ENCODE data around the gene MAB21L3.
"Not testable (repeated sequence)": the region's sequence is repeated elsewhere in the genome, so short reads cannot be mapped to it uniquely, and the experiment has no call there.

Gene MAB21L3

DNA sequence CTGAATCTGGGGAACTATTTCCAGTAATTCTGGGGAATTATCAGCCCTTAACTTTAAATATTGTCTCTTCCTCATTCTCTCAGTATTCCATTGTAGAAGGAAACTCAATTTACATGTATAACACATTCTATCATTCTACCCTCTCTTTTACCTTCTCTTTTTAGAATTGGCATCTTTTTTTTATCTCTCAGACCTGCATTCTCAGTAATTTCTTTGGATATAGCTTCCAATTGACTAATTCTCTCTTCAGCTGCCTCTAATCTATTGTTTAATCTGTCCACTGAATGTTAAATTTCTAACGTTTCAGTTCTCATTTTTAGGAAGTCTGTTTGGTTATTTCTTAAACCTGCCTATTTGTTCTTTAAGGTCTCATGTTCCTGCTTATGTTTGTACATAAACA, 33.0 kb downstream of the MAB21L3 start:
- DNase-seq: no peak

DNA sequence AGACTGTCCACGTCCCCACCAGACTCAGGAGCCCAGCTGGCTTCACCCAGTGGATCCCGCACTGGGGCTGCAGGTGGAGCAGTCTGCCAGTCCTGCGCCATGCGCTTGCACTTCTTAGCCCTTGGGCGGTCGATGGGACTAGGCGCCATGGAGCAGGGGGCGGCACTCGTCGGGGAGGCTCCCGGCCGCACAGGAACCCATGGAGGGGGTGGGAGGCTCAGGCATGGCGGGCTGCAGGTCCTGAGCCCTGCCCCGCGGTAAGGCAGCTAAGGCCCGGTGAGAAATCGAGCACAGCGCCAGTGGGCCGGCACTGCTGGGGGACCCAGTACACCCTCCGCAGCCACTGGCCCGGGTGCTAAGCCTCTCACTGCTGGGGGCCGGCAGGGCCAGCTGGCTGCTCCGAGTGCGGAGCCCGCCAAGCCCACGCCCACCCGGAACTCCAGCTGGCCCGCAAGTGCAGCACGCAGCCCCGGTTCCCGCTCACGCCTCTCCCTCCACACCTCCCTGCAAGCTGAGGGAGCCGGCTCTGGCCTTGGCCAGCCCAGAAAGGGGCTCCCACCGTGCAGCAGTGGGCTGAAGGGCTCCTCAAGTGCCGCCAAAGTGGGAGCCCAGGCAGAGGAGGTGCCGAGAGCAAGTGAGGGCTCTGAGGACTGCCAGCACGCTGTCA, 35.4 kb downstream of the MAB21L3 start:
- DNase-seq: not testable (repeated sequence)

DNA sequence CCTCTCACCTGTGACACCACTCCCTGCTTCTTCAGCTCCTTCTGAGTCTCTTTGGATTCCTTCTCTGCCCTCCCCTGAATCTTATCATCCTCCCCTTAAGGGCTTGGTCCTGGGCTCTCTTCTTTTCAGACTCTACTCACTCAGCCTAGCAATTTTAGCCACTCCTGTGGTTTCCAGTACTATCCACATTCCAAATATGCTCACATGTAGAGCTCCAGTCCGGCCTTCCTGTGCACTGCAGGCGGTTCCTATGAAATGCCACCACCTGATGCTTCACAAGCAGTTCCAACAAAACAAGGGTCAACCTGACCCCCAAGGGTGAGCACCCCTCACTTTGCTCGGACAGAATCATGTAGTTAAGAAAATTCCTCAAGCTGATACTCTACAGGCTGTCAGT, 35.9 kb downstream of the MAB21L3 start:
- no peak for DNase-seq

DNA sequence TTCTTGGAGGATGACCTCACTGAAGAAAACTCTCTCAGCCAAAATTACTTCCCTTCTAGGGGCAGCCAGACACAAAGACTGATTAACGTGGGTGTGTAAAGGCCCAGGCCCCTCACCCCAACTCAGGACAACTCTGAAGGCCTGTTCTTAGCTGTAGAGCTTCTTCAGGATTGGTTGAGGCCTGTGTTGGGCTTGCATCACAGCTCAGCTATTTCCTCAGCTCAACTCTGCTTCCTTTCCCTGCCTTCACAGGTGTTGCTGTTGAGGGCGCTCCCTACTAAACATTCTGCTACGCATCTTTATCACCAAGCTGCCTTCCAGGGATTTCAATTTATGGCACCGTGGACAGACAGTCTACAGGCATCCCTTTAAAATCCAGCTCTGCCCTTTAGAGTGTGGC, 36.8 kb downstream of the MAB21L3 start:
- DNase-seq: no peak

DNA sequence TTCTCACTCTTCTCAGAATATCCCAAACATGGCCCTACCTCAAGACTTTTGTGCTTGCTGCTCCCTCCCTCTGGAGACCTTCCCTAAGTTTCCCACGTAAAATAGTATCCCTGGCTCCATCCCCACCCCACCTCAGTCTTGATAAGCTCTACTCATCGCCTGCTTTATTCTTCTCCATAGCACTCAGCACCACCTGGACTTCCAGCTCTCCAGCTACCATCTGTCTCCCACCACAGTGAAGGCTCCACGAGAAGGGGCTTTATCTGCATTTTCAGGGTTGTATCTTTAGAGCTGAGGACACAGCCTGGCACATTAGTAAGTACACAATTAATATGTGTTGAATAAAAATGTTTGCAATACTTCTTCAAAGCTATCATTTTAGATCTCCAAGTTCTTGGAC, 37.8 kb downstream of the MAB21L3 start:
- DNase-seq: no peak

DNA sequence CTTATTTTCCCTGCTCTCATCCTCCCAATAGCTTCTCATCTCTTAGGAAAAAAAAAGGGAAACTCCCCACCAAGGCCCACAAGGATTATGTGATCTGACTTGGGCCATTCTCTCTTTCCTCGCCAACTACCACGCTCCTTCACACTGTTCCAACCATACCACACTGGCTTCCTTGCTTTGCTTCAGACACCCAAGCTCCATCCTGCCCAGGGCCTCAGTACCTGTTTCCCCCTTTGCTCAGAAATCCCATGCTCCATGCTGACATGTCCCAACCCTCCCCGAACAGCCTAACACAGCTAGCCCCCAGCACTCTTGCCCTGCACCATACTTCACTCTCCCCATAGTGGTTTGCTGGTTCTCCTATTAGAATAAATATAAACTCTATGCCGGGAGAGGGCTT, 39.2 kb downstream of the MAB21L3 start:
- DNase-seq: no peak

DNA sequence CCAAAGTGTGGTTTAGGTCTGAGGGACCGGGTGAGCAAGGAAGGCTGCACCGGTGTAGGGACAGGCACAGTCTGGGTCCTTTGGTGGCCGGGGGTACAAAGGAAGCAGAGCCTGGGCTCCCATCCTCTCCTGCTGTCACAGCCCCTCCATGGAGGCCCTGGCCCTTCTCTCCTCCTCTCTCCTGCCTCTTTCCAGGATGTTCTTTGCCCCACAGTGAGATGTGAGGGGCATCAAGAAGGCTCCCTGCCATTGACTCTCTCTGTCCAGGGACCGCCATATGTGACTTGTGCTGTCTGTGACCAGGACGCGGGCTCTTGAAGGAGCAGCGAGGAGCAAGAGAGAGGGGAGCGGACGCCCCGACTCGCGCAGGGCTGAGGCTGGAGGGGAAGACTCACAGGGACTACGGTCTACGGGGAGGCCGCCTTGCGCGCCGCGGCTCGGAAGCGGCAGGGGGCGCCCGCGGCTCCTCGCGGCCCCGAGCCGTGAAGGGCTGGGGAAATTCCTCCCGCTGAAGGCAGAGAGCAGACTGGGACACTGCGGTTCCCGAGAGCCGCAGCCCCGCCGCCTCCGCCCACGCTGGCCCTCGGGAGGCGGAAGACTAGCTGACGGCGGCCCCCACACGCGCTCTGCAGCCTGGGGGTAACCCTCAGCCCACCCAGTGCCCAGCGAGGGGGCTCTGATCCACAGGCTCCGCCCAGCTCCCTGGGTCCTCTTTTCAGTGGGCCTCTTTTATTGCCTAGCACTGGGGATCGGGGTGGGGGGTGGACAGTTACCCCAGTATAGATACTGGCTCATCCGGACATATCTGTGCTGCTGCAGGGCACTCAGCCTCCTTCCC, 40.8 kb downstream of the MAB21L3 start:
- peak; percentile 58 for DNase-seq

DNA sequence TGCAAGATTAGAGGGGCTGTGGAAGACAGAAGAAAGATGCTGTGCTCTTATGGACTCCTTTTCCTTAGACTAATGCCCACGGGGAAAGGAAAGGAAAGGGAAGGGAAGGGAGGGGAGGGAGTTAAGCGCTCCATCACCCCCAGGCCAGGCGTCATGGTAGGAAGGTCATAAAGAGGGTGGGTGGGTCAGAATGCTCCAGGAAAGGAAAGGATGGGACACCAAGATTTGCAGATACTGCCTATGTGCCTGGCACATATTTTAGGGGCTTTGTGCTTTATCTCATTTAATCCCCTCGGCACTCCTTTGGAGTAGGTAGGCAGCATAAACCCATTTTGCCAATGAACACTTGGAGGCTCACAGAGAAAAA, 41.4 kb downstream of the MAB21L3 start:
- no peak for DNase-seq

DNA sequence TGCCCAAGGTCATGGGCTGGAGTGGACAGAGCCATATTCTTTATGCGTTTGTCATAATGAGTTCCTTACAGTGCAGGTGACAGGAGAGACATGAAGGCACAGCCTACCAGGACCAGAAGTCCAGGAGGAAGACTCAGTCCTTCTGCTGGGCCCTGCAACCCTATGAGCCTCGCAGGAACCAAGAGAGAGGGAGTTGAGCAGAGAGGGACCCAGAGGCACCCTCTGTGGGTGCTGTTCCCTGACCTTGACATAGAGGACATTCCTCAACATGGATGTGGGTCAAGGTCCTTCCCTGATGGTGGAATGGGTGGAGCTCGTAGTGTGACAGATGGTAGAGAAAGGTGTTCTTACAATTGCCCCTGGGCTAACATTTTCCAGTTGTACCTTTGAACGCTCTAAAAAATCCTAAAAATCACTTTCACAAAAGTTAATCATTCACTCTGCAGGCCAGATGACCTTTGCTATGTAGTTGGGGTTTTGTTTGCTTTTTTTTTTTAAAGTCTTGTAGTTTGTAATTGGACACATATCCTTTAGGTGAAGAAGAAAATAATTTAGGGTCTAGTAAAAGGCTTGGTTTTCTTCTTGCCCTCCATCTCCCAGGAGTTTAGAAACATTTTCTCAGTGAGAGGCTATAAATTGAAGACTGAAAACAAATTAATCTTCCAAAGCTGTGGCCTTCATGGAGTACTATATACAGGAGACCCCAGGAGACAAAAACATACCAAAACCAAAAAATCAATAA, 41.9 kb downstream of the MAB21L3 start:
- no peak for DNase-seq

DNA sequence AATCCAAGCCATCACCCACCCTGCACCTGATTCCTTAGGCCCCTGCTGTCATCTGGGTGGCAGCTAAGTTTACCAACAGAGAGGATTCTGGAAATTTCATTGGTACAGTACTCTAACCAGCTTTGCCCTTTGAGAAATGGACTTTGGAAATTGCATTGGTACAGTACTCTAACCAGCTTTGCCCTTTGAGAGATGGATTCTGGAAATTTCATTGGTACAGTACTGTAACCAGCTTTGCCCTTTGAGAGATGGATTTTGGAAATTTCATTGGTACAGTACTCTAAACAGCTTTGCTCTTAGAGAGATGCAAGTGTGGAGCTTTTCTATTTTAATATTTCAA, 42.5 kb downstream of the MAB21L3 start:
- no peak for DNase-seq

DNA sequence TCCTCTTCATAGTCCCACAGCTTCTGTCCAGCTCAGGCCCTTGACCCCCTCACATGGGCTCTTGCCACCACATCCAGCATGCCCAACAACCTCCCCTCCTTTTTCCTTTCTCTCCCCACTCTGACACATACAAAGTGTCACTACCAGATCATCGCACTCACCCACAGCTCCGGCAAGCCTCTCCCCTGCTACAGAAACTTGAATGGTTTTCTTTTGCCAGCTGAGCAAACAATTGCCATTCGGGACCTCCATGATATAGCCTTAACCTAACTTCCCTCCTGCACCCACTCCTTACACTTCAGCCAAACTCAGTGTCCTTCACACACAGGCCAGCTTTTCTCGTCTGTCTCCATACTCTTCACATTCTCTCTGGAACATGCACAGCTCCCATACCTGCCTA, 43.3 kb downstream of the MAB21L3 start:
- no peak for DNase-seq

DNA sequence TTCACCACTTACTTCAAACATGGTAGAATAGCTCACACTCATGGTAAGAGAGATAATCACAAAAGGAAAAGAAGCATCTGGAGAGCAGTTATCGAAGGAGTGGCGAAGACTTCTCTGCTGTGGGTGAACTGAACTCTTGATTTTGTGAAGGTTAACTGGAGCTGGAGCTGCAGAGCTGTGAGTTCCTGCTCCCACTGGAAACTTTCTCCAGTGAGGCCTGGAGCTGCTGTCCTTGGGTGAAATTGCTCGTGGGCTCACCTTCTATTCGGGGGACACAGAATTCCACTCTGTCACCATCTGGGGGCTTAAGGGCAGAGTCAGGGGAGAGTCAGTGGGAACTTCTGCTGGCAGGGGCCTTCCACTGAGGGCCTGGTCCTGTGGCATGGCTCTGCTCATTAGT, 45.9 kb downstream of the MAB21L3 start:
- no peak for DNase-seq

DNA sequence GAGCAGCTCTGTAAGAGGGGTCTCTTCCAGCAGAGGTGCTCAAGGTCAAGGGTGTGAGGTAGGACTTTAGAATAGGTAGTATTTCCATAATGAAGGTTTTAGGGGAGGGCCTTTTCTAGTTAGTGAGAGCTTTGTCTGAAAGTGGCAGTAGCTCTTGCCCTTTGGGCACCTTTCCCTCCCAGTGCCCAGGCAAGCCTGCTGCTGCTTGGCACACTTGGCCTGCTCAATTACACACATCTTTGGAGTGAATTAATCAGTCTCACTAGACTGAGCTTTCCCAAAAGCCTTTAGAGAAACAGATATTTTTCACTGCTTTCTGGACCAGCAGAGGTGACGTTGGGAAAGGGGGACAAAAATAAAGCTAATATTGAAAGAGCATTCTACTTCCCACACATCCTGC, 48.0 kb downstream of the MAB21L3 start:
- DNase-seq: no peak

DNA sequence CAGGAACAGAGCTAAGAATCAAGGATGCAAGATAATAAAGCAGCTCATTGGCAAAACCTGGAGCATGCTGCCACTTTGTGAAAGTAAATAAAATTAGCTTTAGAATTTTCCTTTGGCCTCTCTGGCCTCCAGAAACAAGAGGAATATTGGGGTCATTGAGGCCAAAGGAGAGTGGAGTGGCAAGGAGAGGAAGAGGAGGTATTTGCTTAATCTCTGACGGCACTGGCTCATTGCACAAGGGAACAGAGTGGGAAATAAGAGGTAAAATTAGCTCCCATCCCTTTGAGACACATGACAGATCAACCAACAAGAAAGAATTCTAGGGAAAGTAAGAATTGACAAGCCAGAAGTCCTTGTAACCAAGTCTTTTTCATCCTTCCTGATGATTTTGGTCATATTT, 48.4 kb downstream of the MAB21L3 start:
- DNase-seq: no peak

DNA sequence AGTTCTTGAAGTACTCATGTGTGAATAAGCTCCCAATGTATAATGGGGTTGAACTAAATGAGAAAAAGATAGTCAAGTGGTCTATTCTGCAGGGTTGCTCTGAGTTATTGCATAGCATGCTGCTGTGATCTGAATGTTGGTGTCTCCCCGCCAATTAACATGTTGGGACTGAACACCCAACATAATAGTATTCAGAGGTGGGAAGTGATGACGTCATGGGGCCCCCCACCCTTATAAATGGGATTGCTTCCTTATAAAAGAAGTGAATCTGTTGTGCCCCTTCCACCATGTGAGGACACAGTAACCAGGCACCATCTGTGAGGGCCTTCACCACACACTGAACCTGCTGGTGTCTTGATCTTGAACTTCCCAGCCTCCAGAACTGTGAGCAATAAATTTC, 50.2 kb downstream of the MAB21L3 start:
- no peak for DNase-seq

DNA sequence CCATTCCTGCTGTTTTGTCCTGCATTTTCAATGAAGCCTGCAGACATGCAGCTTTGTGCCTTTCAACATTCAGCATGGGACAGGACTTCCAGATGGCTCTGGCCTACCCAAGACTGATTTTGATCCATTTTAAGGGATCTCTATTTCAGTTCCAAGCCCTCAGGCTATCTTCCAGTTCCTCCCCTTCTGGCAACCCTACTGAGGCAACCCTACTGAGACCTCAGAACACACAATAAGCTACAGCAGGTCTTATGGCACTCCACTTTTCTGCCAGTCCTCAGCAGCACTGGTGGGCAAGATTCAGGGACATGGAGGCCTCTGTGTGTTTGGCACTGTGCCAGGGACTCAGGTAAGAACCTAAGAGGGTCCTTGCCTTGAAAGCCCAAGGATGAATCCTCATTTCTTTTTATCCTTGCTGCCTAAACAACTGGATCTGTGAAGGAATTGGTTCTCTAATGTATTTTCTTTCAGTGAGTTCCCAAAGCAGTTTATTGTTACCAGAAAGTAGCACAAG, 50.7 kb downstream of the MAB21L3 start:
- no peak for DNase-seq

DNA sequence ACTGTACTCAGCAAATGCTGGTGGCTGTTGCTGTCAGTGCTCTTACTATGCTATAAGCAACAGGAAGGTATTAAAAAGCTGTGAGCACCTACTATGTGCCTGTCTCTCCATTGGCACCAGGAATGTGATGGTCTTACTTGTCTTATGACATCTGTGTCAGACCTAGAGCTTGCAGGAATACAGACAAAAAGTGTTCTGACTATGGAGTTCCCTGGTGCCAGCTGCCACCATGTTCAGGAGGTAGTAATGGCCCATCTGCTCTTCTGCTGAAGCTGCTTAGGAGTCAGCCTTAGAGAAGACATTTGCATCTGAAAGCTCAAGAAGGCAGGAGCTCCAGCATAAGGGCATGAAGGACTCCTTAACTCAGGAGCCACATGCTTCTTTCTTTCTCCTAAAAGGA, 52.3 kb downstream of the MAB21L3 start:
- no peak for DNase-seq

DNA sequence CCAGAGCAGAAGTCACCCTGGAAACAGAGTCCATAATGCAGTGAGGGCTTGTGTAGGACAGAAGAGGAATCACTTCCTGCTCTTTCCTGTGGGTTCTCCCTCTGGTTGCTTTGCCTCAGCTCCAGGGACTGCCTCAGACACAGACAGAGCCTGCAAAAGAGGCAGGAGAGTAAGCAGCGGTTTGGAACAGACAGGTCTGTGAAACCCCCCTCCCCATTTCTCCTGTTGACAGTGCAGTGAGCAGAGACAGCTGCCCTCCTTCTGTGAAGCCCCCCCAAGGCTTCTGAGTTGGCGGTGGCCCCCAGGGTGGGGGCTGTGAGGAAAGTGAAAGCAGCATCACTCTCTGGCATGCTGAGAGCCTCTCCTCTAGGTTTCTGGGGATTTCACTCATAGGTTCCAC, 53.0 kb downstream of the MAB21L3 start:
- DNase-seq: no peak

DNA sequence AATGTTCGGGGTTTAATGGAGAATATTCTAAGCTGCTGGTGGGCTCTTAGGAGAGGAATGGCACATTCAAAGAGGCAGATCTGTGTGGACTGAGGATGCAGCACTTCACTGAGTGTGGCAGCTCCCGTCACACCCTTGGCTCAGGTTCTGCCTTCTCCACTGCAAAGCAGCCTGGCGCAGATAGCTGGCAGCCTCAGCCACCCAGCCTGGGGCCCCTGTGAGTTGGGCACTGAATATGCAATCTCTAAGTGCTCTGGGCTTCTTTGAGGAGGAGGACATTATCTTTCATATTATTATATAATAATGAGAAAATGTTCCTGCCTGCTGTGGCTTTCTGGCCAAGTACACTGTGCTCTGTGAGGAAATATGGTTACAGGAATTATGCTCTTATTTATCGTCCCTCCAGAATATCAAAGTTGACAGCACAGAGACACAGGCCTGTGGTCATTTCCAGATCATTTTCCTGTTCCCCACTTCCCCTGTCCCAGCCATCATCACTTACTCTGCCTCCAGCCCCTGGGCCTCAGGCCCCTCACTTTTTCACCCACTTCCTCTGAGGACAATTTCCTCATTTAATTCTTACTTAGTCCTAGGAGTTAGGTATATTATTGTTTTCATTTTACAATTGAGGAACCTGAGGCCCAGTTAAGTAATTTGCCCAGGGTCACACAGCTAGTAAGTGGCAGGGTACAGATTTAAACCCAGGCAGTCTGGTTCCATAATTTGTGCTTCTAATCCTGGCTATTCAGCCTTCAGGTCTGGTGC, 53.6 kb downstream of the MAB21L3 start:
- no peak for DNase-seq

DNA sequence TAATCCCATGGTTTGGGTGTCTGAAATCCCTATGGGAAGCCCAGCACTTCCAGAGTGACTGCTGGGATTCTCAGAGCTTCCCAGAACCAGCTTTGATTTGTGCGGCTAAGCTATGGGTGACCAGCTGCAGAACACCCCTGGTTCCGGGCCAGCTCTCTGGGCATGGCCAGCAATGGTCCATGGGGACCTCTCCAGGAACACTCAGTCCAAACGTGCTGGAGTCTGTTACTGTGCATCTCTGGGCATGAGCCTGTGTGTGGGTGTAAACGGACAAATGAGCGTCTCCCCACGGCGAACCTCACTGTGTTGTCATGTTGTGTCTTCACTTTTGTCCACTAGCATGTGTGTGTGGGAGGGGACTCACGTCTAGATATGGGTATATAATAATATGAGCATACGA, 54.4 kb downstream of the MAB21L3 start:
- no peak for DNase-seq

DNA sequence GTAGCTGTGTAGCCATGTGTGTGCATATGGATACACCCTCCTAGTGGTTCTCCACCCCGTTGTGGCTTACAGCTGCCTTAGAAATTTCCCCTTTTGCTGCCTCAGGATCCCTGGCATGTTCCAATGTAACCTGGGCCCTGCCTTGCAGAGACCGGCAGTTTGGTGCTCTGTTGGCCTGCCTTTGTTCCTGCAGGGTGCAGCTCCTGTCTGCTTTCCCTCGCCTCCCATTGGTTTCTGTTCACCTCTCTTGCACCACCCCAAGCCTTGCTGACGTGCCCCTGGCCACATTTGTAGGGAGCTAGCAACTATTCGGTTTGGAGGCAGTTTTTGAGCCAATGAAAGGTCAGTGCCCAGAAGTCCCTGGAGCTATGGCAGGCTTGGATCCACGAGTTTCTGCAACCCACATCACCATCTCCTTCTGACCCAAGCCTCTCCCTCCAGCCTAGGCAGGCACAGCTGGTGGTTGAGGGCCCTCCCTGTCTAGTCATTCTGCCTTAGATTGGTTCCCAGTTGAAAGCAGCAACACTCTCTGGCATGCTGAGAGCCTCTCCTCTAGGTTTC, 54.9 kb downstream of the MAB21L3 start:
- DNase-seq: no peak

DNA sequence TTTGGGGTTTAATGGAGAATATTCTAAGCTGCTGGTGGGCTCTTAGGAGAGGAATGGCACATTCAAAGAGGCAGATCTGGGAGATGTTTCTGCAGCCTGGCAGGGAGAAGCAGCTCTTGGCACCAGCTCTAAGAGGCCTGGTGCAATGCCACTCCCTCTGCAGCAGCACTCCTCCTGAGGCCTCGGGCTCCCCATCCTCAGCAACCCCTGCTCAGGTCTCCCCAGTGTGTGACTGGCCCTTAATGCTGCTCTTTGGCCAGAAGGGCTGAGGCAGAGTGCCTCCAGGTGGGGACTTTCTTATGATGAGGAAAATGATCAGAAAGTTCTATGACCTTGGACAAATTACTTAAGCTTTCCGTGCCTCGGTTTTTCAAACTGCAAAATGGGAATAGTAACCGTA, 55.5 kb downstream of the MAB21L3 start:
- no peak for DNase-seq

Data from NCI-H2107 (cell line).